Large intestine (tissue), 3 donors: Measurements from ENCODE around the gene TSC22D4. TPM values are rescaled to one million over a fixed set of nuclear protein-coding genes. Genes with fewer than 3 reads are reported as not detected.
"Not testable (repeated sequence)": the region's sequence is repeated elsewhere in the genome, so short reads cannot be mapped to it uniquely, and the experiment has no call there.

Source experiments
- DNase-seq, 2 donors: peaks; one replicate each; pipeline versions ENCODE4 v3.0.0 to v3.0.0-alpha.2; 2013
- H3K27ac ChIP-seq: one replicate; pipeline ENCODE4 v1.5.1; 2013; ENCODE audit warnings: low read length
- H3K27me3 ChIP-seq: 2 replicates; pipeline ENCODE4 v1.6.1; 2013; ENCODE audit warnings: low read length; ENCODE audit not compliant: control insufficient read depth, insufficient read depth
- H3K36me3 ChIP-seq: 2 replicates; pipeline ENCODE4 v1.6.1; 2013; ENCODE audit warnings: low read length; ENCODE audit not compliant: control insufficient read depth, insufficient read depth
- H3K4me1 ChIP-seq: one replicate; pipeline ENCODE4 v1.6.1; 2013; ENCODE audit warnings: low read length; ENCODE audit not compliant: control insufficient read depth, insufficient read depth
- H3K4me3 ChIP-seq: one replicate; pipeline ENCODE4 v1.5.1; 2013; ENCODE audit warnings: low read length
- H3K9me3 ChIP-seq: one replicate; pipeline ENCODE4 v1.6.1; 2013; ENCODE audit warnings: mild to moderate bottlenecking, low read depth, low read length, moderate library complexity; ENCODE audit not compliant: control insufficient read depth
- WGBS: methylation state at CpG from one replicate; pipeline ENCODE4 v1.1.5; 2013; ENCODE audit warnings: low lambda C conversion rate; ENCODE audit not compliant: insufficient coverage; 5-methylcytosine and 5-hydroxymethylcytosine counted together
- polyA plus RNA-seq: library from polyadenylated mRNA; unstranded; fragments of 120-200 nt; gene quantifications from one replicate; pipeline ENCODE4 v1.2.1, GENCODE V29; 2013

Gene TSC22D4
- polyA plus RNA-seq, 1 donor = 56.8 TPM

DNA sequence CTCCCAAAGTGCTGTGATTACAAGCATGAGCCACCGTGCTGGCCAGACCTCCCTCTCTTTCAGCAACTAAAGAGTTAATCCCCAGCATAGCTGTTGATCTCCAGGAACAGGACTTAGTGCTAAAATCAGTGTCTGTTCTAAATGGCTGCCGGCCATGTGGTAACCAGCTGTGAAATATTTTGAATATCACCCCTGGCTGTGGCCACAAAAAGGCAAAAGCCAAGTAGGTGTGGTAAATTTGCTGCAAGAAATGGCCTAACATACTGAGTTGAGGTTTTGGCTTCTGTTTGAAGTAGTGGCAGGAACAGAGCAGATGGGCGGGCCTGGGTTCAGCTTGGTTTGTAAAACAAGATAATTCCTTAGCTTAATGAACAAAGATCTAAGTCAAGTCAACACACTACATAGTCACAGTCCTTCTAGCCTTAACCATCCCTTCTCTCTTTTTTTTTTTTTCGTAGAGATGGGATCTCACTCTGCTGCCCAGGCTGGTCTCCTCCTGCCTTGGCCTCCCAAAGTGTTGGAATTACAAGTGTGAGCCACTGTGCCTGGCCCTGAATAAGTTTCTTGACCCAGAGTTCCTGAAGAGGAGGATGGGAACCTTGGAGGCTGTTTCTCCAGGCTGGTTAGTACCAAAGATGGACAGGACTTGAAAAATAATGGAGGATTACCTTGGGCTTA is 37.3 kb upstream of the TSC22D4 start:
- H3K27ac ChIP-seq = no peak overlapping the region
- no peak overlapping the region for H3K4me3 ChIP-seq
- H3K9me3 ChIP-seq = no peaks in the 10 kb centered on the region
- no CpG with 5 or more reads among the region's 4 CpGs for WGBS
- H3K27me3 ChIP-seq = no peaks in the 10 kb centered on the region
- no peaks in the 10 kb centered on the region for H3K36me3 ChIP-seq
- no peak for DNase-seq
- H3K4me1 ChIP-seq = no peaks in the 10 kb centered on the region

GRCh38 chr7:100515072-100515532 is 36.1 kb upstream of the TSC22D4 start:
- no peak for DNase-seq
- Histone ChIP-seq H3K27me3 (no peaks in the 10 kb centered on the region), H3K27ac (no peak overlapping the region), H3K9me3 (no peaks in the 10 kb centered on the region), H3K4me1 (no peaks in the 10 kb centered on the region), H3K4me3 (no peak overlapping the region), H3K36me3 (no peaks in the 10 kb centered on the region)
- 83% methylated on average over 1 of the region's 2 CpGs for WGBS

DNA sequence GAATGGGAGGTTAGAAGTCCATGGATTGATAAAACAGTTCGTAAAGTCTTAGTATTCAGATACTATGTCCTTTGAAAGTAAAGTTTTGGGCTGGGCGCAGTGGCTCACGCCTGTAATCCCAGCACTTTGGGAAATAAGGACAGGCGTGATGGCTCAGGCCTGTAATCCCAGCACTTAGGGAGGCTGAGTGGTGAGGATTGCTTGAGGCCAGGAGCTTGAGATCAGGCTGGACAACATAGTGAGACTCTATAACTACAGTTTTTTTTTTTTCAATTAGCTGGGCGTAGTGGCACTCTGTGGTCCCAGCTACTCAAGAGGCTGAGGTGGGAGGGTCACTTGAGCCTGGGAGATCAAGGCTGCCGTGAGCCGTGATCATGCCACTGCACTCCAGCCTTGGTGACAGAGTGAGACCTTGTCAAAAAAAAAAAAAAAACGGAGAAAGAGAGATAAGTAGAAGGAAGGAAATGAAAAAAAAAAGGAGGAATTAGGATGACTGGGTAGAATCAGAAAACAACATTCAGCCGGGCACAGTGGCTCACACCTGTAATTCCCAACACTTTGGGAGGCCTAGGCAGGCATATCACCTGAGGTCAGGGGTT is 34.3 kb upstream of the TSC22D4 start:
- DNase-seq = no peak
- Histone ChIP-seq H3K4me3 (no peak overlapping the region), H3K27me3 (no peaks in the 10 kb centered on the region), H3K4me1 (no peaks in the 10 kb centered on the region), H3K27ac (no peak overlapping the region), H3K36me3 (no peaks in the 10 kb centered on the region), H3K9me3 (no peaks in the 10 kb centered on the region)
- WGBS = 61% methylated on average over 3 of the region's 9 CpGs

DNA sequence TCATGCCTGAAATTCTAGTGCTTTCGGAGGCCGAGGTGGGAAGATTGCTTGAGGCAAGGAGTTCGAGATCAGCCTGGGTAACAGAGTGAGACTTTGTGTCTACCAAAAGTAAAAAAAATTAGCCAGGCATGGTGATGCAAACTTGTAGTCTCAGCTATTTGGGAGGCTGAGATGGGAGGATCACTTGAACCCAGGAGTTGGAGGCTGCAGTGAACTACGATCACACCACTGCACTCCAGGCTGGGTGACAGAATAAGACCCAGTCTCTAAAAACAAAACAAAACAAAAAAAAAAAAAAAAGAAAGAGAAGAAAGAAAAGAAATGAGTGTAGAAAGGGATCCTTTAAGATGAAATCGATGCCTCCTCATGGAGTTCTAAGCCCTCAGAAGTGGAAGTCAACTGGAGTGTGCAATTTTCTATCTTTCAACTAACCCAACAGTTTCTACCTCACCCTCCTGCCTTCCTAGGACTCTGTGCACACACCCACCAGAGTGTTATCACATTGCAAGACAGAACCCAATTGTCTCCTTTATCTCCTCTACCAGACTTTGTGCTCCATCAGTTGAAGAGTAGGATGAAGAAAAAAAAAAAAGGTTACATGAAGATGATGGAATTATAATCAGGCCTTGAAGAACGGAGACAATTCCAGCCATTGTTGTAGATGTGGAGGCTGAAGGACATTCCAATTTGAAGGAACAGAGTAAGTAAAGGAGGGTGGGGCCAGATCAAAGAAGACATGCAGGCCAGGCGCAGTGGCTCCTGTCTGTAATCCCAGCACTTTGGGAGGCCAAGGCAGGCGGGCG is 31.6 kb upstream of the TSC22D4 start:
- 100% methylated on average over 1 of the region's 9 CpGs for WGBS
- peak in 1 of 2 donors; percentile 50 for DNase-seq
- Histone ChIP-seq H3K9me3 (no peaks in the 10 kb centered on the region), H3K4me3 (no peak overlapping the region), H3K27me3 (no peaks in the 10 kb centered on the region), H3K4me1 (no peaks in the 10 kb centered on the region), H3K36me3 (no peaks in the 10 kb centered on the region), H3K27ac (no peak overlapping the region)

DNA sequence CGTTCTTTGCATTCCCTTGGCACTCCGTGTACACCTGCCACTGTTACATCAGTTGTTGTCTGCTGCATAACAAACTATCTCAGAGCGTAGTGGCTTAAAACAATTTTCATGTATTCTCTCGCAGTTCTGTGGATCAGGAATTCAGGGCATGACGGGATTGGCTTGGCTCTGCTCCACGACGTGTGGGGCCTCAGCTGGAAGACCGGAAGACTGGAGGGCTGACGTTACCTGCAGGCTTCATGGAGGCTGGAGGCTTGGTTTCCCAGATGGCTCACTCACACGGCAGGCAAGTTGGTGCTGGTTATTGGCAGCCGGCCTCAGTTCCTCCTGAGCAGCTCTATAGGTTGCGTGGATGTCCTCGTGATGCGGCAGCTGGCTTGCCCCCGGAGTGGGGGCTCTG is 30.2 kb upstream of the TSC22D4 start:
- no peak for DNase-seq
- Histone ChIP-seq H3K36me3 (no peaks in the 10 kb centered on the region), H3K9me3 (no peaks in the 10 kb centered on the region), H3K4me1 (no peaks in the 10 kb centered on the region), H3K4me3 (no peak overlapping the region), H3K27ac (no peak overlapping the region), H3K27me3 (no peaks in the 10 kb centered on the region)
- WGBS = 83% methylated on average over 3 of the region's 15 CpGs

DNA sequence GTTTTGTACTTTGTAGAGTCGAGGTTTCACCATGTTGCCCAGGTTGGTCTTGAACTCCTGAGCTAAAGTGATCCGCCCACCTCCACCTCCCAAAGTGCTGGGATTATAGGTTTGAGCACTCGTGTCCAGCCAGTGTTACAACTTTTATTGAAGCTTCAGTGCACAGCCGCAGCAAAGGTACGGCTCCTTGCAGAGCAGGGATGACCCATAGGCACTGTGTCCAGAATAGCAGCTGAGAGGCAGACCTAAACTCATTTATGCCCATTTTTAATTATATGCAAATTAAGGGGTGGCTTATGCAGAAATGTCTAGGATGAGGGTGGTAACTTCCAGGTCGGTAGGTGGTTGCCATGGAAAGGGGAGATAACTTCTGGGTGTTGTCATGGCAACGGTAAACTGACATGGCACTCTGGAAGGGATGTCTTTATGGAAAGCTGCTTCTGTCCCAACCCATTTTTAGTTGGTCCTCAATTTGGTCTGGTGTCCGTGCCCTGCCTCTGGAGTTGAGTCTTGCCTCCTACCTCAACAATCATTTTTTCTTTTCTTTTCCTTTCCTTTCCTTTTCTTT is 27.4 kb upstream of the TSC22D4 start:
- Histone ChIP-seq H3K4me3 (no peak overlapping the region), H3K4me1 (no peaks in the 10 kb centered on the region), H3K27me3 (no peaks in the 10 kb centered on the region), H3K9me3 (no peaks in the 10 kb centered on the region), H3K36me3 (no peaks in the 10 kb centered on the region), H3K27ac (no peak overlapping the region)
- no peak for DNase-seq
- WGBS = no CpG with 5 or more reads among the region's 8 CpGs

DNA sequence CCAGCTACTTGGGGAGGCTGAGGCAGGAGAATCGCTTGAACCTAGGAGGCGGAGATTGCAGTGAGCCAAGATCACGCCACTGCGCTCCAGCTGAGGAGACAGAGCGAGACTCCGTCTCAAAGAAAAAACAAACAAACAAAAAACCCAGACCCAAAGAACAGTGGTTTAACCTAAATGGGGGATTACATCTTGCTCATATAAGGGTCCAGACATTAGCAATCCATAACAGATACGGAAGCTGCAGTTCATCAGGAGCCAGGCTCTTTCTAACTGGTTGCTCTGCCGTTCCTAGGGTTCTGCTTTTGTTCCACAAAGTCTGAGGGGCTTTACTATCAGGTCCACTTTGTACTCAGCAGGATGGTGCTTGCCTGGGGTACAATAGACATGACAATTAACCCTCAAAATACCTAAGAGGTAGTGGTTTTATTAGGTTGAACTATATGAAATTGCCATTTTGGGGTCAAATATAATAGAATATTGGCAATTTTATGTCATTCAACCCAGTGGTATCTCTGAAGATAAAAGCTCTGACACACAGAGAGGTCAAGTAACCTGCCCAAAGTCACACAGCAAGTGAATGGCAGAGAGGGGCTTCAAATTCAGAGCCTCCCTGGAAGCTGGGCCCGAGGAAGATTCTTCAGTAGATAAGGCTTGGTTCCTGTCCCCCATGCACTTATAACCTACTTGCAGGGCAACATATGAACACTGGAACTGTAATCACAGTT is 26.0 kb upstream of the TSC22D4 start:
- Histone ChIP-seq H3K27ac (no peak overlapping the region), H3K4me1 (no peaks in the 10 kb centered on the region), H3K4me3 (no peak overlapping the region), H3K27me3 (no peaks in the 10 kb centered on the region), H3K36me3 (no peaks in the 10 kb centered on the region), H3K9me3 (no peaks in the 10 kb centered on the region)
- WGBS = no CpG with 5 or more reads among the region's 9 CpGs
- no peak for DNase-seq

GRCh38 chr7:100504031-100504430 is 25.0 kb upstream of the TSC22D4 start:
- H3K36me3 ChIP-seq, DNase-seq, H3K4me1 ChIP-seq, H3K27me3 ChIP-seq, H3K27ac ChIP-seq, H3K9me3 ChIP-seq, H3K4me3 ChIP-seq: not testable (repeated sequence)
- no CpG with 5 or more reads among the region's 3 CpGs for WGBS

DNA sequence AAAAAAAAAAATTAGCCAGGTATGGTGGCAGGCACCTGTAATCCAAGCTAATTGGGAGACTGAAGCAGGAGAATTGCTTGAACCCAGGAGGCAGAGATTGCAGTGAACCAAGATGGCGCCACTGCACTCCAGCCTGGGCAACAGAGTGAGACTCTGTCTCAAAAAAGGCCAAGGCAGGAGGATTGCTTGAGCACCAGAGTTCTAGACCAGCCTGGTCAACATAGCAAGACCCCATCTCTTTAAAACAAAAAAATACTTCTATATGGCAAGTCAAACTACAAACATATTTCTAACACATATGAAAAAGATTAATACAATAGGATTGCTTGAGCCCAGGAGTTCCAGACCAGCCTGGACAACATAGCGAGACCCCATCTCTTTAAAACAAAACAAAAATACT is 21.7 kb upstream of the TSC22D4 start:
- DNase-seq, H3K27me3 ChIP-seq, H3K27ac ChIP-seq, H3K36me3 ChIP-seq, H3K4me3 ChIP-seq, H3K9me3 ChIP-seq, H3K4me1 ChIP-seq: not testable (repeated sequence)
- 100% methylated on average over 1 of the region's 2 CpGs for WGBS

- H3K4me1 ChIP-seq = peaks cover 3% of the 10 kb centered on the region
- peaks cover 3% of the 10 kb centered on the region for H3K27me3 ChIP-seq
- no CpG with 5 or more reads among the region's 6 CpGs for WGBS
- DNase-seq = no peak
- no peak overlapping the region for H3K4me3 ChIP-seq
- H3K36me3 ChIP-seq = no peaks in the 10 kb centered on the region
- no peak overlapping the region for H3K27ac ChIP-seq
- no peaks in the 10 kb centered on the region for H3K9me3 ChIP-seq
These were observed 17.5 kb upstream of the TSC22D4 start for GRCh38 chr7:100496509-100496908.
